22Rv1 (cell line): ENCODE measurements around the gene SIK2.

Experiments
- H3K27ac ChIP-seq: fragments of 450-650 bp; 2 replicates; pipeline ENCODE4 v1.5.1; 2017
- CTCF ChIP-seq: fragments of 450-650 bp; IDR thresholded peaks from 2 replicates; pipeline ENCODE4 v1.5.1; 2017; ENCODE audit warnings: mild to moderate bottlenecking
- ZFX ChIP-seq: fragments of 450-650 bp; IDR thresholded peaks from 2 replicates; pipeline ENCODE4 v1.6.1; 2017; ENCODE audit warnings: antibody characterized with exemption, borderline replicate concordance

Gene SIK2

DNA sequence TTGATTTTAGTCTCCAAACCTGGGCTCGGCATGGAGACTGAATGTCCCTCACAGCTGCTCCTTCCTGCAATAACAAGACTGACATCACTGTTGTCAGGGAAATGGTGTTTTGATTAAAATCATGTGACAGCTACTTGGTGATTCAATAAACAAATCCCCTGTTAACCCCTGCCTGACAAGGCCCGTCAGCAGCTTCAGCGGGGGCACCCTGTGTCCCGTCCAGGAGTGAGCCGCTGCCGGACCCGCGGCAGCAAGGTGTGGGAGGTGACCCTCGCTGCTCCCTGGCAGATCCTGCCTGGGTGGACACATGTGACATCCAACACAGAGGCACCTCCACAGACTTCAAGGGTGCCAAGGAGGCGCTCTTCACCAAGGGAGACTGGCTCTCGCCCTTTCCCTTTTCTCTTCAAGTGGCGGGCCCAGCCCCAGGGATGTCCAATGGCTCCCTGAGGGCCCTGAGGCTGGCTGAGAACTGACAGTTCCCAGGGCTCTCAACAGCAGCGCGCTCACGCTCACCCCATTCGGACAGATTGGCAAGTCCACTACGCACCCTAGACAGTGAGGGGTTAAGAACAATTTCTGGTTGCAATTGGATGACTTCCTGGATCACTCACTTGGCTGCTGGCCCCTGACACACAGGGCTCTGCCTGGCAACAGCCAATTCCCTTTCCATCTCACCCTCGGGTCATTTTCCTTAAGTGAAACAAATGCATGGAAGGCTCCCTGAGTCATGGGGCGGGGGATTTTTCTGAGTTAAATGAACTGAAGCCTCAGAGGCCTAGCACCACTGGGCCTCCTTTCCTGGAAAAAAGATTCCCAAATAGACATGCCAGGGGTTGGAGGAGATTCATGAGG is 133.2 kb downstream of the SIK2 start:
- TF ChIP-seq CTCF (no peak), ZFX (no peak)
- H3K27ac ChIP-seq, result no peak overlapping the region; the same call in 1 of the 2 replicates

- TF ChIP-seq ZFX (no peak), CTCF (no peak)
- no peak overlapping the region; the same call in 1 of the 2 replicates for H3K27ac ChIP-seq
These were observed 133.9 kb downstream of the SIK2 start for GRCh38 chr11:111736181-111736590.

DNA sequence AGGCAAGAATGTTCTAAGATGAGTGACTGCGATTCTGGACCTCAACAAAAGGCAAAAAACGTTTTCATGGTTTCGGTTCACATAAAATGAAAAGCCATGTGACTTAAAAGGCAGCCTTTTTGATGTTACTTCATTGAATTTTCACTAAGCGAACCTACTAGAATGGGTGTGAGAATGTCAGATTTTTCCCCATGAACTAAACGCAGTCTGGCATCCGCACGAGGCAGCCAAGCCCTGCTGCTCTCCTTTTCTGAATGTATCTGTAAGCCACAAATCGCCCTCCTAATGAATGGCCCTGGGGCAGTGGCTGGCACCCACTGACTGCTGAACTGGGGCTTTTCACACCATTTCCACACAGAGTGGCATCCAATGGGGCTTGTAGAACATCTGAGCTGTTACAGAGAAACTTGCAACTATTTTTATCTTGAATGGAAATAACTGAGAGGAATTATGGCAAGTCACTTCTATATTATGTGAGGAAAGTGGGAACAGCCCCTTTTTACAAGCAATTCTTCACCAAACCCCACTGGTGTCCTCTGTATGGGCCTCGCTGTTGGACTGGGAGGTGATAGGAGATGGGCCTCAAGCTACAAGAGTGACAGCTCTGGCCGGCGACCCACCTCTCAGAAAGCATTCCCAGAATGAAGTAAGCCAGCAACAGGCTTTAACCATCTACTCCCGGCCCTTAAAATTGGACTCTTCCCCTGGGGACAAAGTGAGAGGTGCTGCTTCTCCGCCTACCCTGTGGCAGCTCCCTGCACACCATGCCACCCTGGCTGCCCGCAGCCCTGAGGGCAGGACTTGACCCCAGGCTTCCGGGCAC is 134.6 kb downstream of the SIK2 start:
- no peak overlapping the region; the same call in 1 of the 2 replicates for H3K27ac ChIP-seq
- no peak for TF ChIP-seq CTCF
- no peak for TF ChIP-seq ZFX

- H3K27ac ChIP-seq, result no peak overlapping the region
- TF ChIP-seq CTCF (no peak), ZFX (no peak)
These were observed 135.4 kb downstream of the SIK2 start for GRCh38 chr11:111737444-111738210.

DNA sequence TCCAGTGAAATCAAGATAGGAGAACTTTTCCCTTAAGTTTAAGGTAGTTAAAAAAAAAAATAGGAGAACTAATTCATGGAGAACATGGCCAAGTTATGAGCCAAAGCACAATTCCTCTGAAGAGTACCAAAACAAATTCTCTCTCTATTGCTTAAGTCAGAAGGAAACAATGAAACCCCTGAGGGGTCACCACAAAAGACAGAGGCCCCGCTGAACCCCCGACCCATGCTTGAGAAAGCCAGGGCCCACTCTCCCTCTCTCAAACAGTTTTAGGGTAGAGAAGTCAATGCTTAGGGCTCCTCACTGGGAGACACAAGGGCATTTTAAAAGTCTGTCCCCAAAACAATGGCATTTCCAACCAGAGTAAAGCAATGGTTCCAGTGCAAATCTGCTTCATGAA is 137.1 kb downstream of the SIK2 start:
- TF ChIP-seq ZFX (no peak), CTCF (no peak)
- H3K27ac ChIP-seq, result no peak overlapping the region

GRCh38 chr11:111741751-111742150 is 139.5 kb downstream of the SIK2 start:
- no peak overlapping the region for H3K27ac ChIP-seq
- TF ChIP-seq ZFX (no peak), CTCF (no peak)
